Neuronal stem cell (in vitro differentiated cells): ENCODE measurements around the gene HIF1A.

Source experiments
- DNase-seq: peaks from one replicate; pipeline ENCODE4 v3.0.0-alpha.2; 2013; ENCODE audit warnings: low spot score
- H2AFZ ChIP-seq: one replicate; pipeline ENCODE4 v1.6.1; 2013; ENCODE audit warnings: mild to moderate bottlenecking, low read length, inconsistent platforms
- H2AK5ac ChIP-seq: 2 replicates; pipeline ENCODE4 v1.6.1; 2013; ENCODE audit warnings: low read depth, mild to moderate bottlenecking, inconsistent platforms, low read length, moderate library complexity, mixed read lengths
- H2BK120ac ChIP-seq: 2 replicates; pipeline ENCODE4 v1.6.1; 2013; ENCODE audit warnings: low read depth, mild to moderate bottlenecking, inconsistent platforms, low read length, moderate library complexity, mixed read lengths
- H2BK12ac ChIP-seq: one replicate; pipeline ENCODE4 v1.6.1; 2013; ENCODE audit warnings: low read length, inconsistent platforms
- H2BK15ac ChIP-seq: 2 replicates; pipeline ENCODE4 v1.6.1; 2013; ENCODE audit warnings: mild to moderate bottlenecking, low read length, inconsistent platforms, mixed read lengths
- H2BK5ac ChIP-seq: one replicate; pipeline ENCODE4 v1.6.1; 2013; ENCODE audit warnings: inconsistent platforms, mild to moderate bottlenecking, low read length, moderate library complexity
- H3K14ac ChIP-seq: one replicate; pipeline ENCODE4 v1.6.1; 2013; ENCODE audit warnings: low read length, inconsistent platforms
- H3K18ac ChIP-seq: 2 replicates; pipeline ENCODE4 v1.6.1; 2013; ENCODE audit warnings: low read length, inconsistent platforms
- H3K23ac ChIP-seq: 2 replicates; pipeline ENCODE4 v1.6.1; 2013; ENCODE audit warnings: low read depth, mild to moderate bottlenecking, mixed read lengths, low read length, inconsistent platforms; ENCODE audit not compliant: poor library complexity
- H3K27ac ChIP-seq: replicated peaks from 3 replicates; pipeline ENCODE4 v1.5.1; 2013; ENCODE audit warnings: low read length, inconsistent platforms
- H3K27me3 ChIP-seq, 3 experiments: 2 replicates each; pipeline ENCODE4 v1.6.1; 2013; ENCODE audit warnings: low read length in 3 of 3, mild to moderate bottlenecking in 2 of 3, inconsistent platforms in 1 of 3, low read depth in 1 of 3, mixed read lengths in 1 of 3, moderate library complexity in 1 of 3; ENCODE audit not compliant: control insufficient read depth in 3 of 3, insufficient read depth in 3 of 3
- H3K36me3 ChIP-seq, 2 donors: replicated peaks in 1 of 2; 2 replicates each; pipeline ENCODE4 v1.6.1; 2013; ENCODE audit warnings: low read length in 2 of 2; ENCODE audit not compliant: control insufficient read depth in 2 of 2, insufficient read depth in 2 of 2
- H3K4ac ChIP-seq: 2 replicates; pipeline ENCODE4 v1.6.1; 2013; ENCODE audit warnings: inconsistent platforms, mild to moderate bottlenecking, low read length, moderate library complexity
- H3K4me1 ChIP-seq, 2 donors: 1 replicate in 1 of 2; 2 replicates in 1 of 2; pipeline ENCODE4 v1.6.1; 2013; ENCODE audit warnings: low read length in 2 of 2, low read depth in 1 of 2; ENCODE audit not compliant: control insufficient read depth in 2 of 2, insufficient read depth in 1 of 2
- H3K4me2 ChIP-seq: one replicate; pipeline ENCODE4 v1.6.1; 2013; ENCODE audit warnings: mild to moderate bottlenecking, low read length, inconsistent platforms; ENCODE audit not compliant: insufficient read depth, poor library complexity, severe bottlenecking
- H3K4me3 ChIP-seq, 2 donors: 2 replicates each; pipeline ENCODE4 v1.5.1; 2013; ENCODE audit warnings: low read length in 2 of 2, mild to moderate bottlenecking in 2 of 2, inconsistent platforms in 1 of 2, moderate library complexity in 1 of 2
- H3K79me1 ChIP-seq: one replicate; pipeline ENCODE4 v1.6.1; 2013; ENCODE audit warnings: low read depth, mild to moderate bottlenecking, inconsistent platforms, low read length, moderate library complexity
- H3K9ac ChIP-seq: one replicate; pipeline ENCODE4 v1.6.1; 2013; ENCODE audit warnings: mild to moderate bottlenecking, low read depth, low read length, inconsistent platforms; ENCODE audit not compliant: poor library complexity
- H3K9me3 ChIP-seq, 2 donors: replicated peaks in 1 of 2; 2 replicates each; pipeline versions ENCODE3 to v1.6.1; 2013; ENCODE audit warnings: low read length in 2 of 2, mild to moderate bottlenecking in 2 of 2, inconsistent platforms in 1 of 2, low read depth in 1 of 2, mixed read lengths in 1 of 2, moderate library complexity in 1 of 2; ENCODE audit not compliant: control insufficient read depth in 2 of 2, insufficient read depth in 1 of 2
- H4K8ac ChIP-seq: one replicate; pipeline ENCODE4 v1.6.1; 2013; ENCODE audit warnings: low read depth, mild to moderate bottlenecking, inconsistent platforms, low read length, moderate library complexity
- H4K91ac ChIP-seq: one replicate; pipeline ENCODE4 v1.6.1; 2013; ENCODE audit warnings: low read length, low read depth, mild to moderate bottlenecking, inconsistent platforms; ENCODE audit not compliant: poor library complexity
- WGBS, 2 donors: extraction: QIAGEN DNeasy Blood & Tissue Kit; methylation state at CpG; one replicate each; pipeline ENCODE4 v1.1.7; 2013; ENCODE audit warnings: missing lambda C conversion rate in 2 of 2, mixed read lengths in 1 of 2; ENCODE audit not compliant: insufficient read length in 2 of 2, insufficient replicate concordance in 1 of 2; ENCODE audit errors: extremely low coverage in 2 of 2; 5-methylcytosine and 5-hydroxymethylcytosine counted together

Gene HIF1A

GRCh38 chr14:61701946-61702345 lies 6.6 kb downstream of the HIF1A start:
- Histone ChIP-seq H3K23ac (no peak overlapping the region), H3K79me1 (no peaks in the 10 kb centered on the region), H3K9me3 (peaks cover 0 to 4% of the 10 kb centered on the region in 2 donors), H3K14ac (no peak overlapping the region), H3K27ac (no peak overlapping the region), H2BK5ac (no peak overlapping the region), H3K4me2 (no peak overlapping the region), H2BK120ac (no peak overlapping the region), H3K4me3 (no peak overlapping the region), H2AK5ac (no peak overlapping the region), H3K4ac (no peak overlapping the region), H2BK15ac (no peak overlapping the region), H2AFZ (no peak overlapping the region), H3K9ac (no peak overlapping the region), H2BK12ac (no peak overlapping the region), H3K4me1 (peaks cover 3 to 4% of the 10 kb centered on the region in 2 donors), H3K27me3 (no peaks in the 10 kb centered on the region), H3K18ac (no peak overlapping the region), H4K91ac (no peak overlapping the region), H3K36me3 (peaks cover 0 to 9% of the 10 kb centered on the region in 2 donors), H4K8ac (no peak overlapping the region)
- DNase-seq, result no peak
- WGBS, 2 donors, result no CpG with 5 or more reads among the region's 7 CpGs

- H3K9me3 ChIP-seq, result peaks cover 0 to 5% of the 10 kb centered on the region in 2 donors
- H3K4me2 ChIP-seq, result no peak overlapping the region
- H3K4ac ChIP-seq, result no peak overlapping the region
- no peak overlapping the region for H2BK15ac ChIP-seq
- H3K4me1 ChIP-seq, result peaks cover 0 to 3% of the 10 kb centered on the region in 2 donors
- H3K4me3 ChIP-seq, result no peak overlapping the region
- H2AFZ ChIP-seq, result no peak overlapping the region
- H2BK5ac ChIP-seq, result no peak overlapping the region
- no peaks in the 10 kb centered on the region for H3K79me1 ChIP-seq
- WGBS, 2 donors, result no CpG with 5 or more reads among the region's 3 CpGs
- no peak overlapping the region for H4K8ac ChIP-seq
- no peaks in the 10 kb centered on the region for H3K27me3 ChIP-seq
- no peak overlapping the region for H3K14ac ChIP-seq
- H2BK12ac ChIP-seq, result no peak overlapping the region
- no peak overlapping the region for H2BK120ac ChIP-seq
- DNase-seq, result no peak
- no peak overlapping the region for H3K23ac ChIP-seq
- H3K36me3 ChIP-seq, result peaks cover 0 to 9% of the 10 kb centered on the region in 2 donors
- H2AK5ac ChIP-seq, result no peak overlapping the region
- no peak overlapping the region for H3K27ac ChIP-seq
- no peak overlapping the region for H3K9ac ChIP-seq
- H4K91ac ChIP-seq, result no peak overlapping the region
- no peak overlapping the region for H3K18ac ChIP-seq
Observed at GRCh38 chr14:61703342-61704129, 8.2 kb downstream of the HIF1A start.

GRCh38 chr14:61704554-61704953 lies 9.2 kb downstream of the HIF1A start:
- Histone ChIP-seq H4K8ac (no peak overlapping the region), H3K4me2 (no peak overlapping the region), H3K9me3 (peaks cover 0 to 5% of the 10 kb centered on the region in 2 donors), H3K4me1 (no peaks in the 10 kb centered on the region), H2AFZ (no peak overlapping the region), H2BK15ac (no peak overlapping the region), H4K91ac (no peak overlapping the region), H3K4ac (no peak overlapping the region), H2BK120ac (no peak overlapping the region), H2BK5ac (no peak overlapping the region), H3K9ac (no peak overlapping the region), H3K36me3 (peaks cover 0 to 6% of the 10 kb centered on the region in 2 donors), H3K18ac (no peak overlapping the region), H2AK5ac (no peak overlapping the region), H3K23ac (no peak overlapping the region), H2BK12ac (no peak overlapping the region), H3K27me3 (no peaks in the 10 kb centered on the region), H3K27ac (no peak overlapping the region), H3K4me3 (no peak overlapping the region), H3K79me1 (no peaks in the 10 kb centered on the region), H3K14ac (no peak overlapping the region)
- no CpG with 5 or more reads among the region's 3 CpGs for WGBS, 2 donors
- DNase-seq, result no peak

GRCh38 chr14:61705017-61705416 lies 9.7 kb downstream of the HIF1A start:
- H3K4me1 ChIP-seq, result no peaks in the 10 kb centered on the region
- no peaks in the 10 kb centered on the region for H3K79me1 ChIP-seq
- no peaks in the 10 kb centered on the region for H3K27me3 ChIP-seq
- no peak overlapping the region for H2BK120ac ChIP-seq
- no peak overlapping the region for H2BK12ac ChIP-seq
- H2AK5ac ChIP-seq, result no peak overlapping the region
- H3K4ac ChIP-seq, result no peak overlapping the region
- no peak overlapping the region for H3K27ac ChIP-seq
- no peak overlapping the region for H3K9ac ChIP-seq
- H4K8ac ChIP-seq, result no peak overlapping the region
- H2BK5ac ChIP-seq, result no peak overlapping the region
- no peak overlapping the region for H3K4me2 ChIP-seq
- no CpG with 5 or more reads among the region's 1 CpG for WGBS, 2 donors
- H2BK15ac ChIP-seq, result no peak overlapping the region
- peaks cover 0 to 5% of the 10 kb centered on the region in 2 donors for H3K9me3 ChIP-seq
- no peak overlapping the region for H3K4me3 ChIP-seq
- no peak overlapping the region for H3K18ac ChIP-seq
- no peak overlapping the region for H2AFZ ChIP-seq
- H3K23ac ChIP-seq, result no peak overlapping the region
- H3K14ac ChIP-seq, result no peak overlapping the region
- H4K91ac ChIP-seq, result no peak overlapping the region
- H3K36me3 ChIP-seq, result peaks cover 0 to 6% of the 10 kb centered on the region in 2 donors
- no peak for DNase-seq
